Panc1 (cell line): Measurements from ENCODE around the gene CHRND. TPM values are rescaled to one million over a fixed set of nuclear protein-coding genes. Genes with fewer than 3 reads are reported as not detected.

ENCODE experiments used
- ATAC-seq: fragments of 200-7000 bp; cut with Tn5 transposase; 2 replicates; pipeline ENCODE4 v1.9.1; 2020; ENCODE audit warnings: mild to moderate bottlenecking, moderate library complexity
- BruUV-seq: library from RNA; stranded (reverse); fragments of 400-500 nt; replicated peaks from 2 replicates; lab custom pipeline; 2021; lab: Mats Ljungman, UMichigan
- CTCF ChIA-PET: fragments of 300-600 bp; sonication (Branson Sonifier 250); formaldehyde crosslinking; loops from one replicate; lab custom pipeline; 2022; ENCODE audit warnings: antibody characterized with exemption; lab: Charles Lee
- POLR2A ChIA-PET: fragments of 300-600 bp; sonication (Branson Sonifier 250); formaldehyde crosslinking; loops from one replicate; lab custom pipeline; 2022; ENCODE audit warnings: antibody characterized with exemption; lab: Charles Lee
- DNase-seq: peaks from one replicate; pipeline ENCODE4 v3.0.0-alpha.2; 2010; ENCODE audit warnings: low read depth, low spot score
- H3K27ac ChIP-seq: 2 replicates; pipeline ENCODE4 v1.5.1; 2011; ENCODE audit warnings: mild to moderate bottlenecking, low read length, inconsistent platforms
- H3K27me3 ChIP-seq: fragments of 200-500 bp; sonication (Bioruptor generic); 2 replicates; pipeline ENCODE4 v1.6.0; 2014; ENCODE audit warnings: low read length, inconsistent platforms; ENCODE audit not compliant: control insufficient read depth, insufficient read depth
- H3K36me3 ChIP-seq: fragments of 200-500 bp; sonication (Bioruptor generic); 2 replicates; pipeline ENCODE4 v1.5.1; 2014; ENCODE audit warnings: inconsistent platforms, mild to moderate bottlenecking, low read length, moderate library complexity; ENCODE audit not compliant: control insufficient read depth, insufficient read depth
- H3K4me1 ChIP-seq: 2 replicates; pipeline ENCODE4 v1.5.1; 2011; ENCODE audit warnings: inconsistent platforms, mild to moderate bottlenecking, low read length, moderate library complexity; ENCODE audit not compliant: control insufficient read depth, insufficient read depth
- H3K4me3 ChIP-seq, 2 experiments: 2 replicates each; pipeline ENCODE4 v1.5.1; 2011 to 2012; ENCODE audit warnings: low read depth in 2 of 2, low read length in 2 of 2, mild to moderate bottlenecking in 2 of 2, inconsistent platforms in 1 of 2, moderate library complexity in 1 of 2
- H3K9me3 ChIP-seq: fragments of 200-500 bp; sonication (Bioruptor generic); 2 replicates; pipeline ENCODE4 v1.5.1; 2014; ENCODE audit warnings: low read depth, mild to moderate bottlenecking, inconsistent platforms, low read length, moderate library complexity; ENCODE audit not compliant: control insufficient read depth, insufficient read depth
- POLR2AphosphoS5 ChIP-seq: IDR thresholded peaks from 2 replicates; pipeline ENCODE4 v1.6.1; 2012; ENCODE audit warnings: mild to moderate bottlenecking, low read depth, low read length, moderate library complexity
- SIN3A ChIP-seq: IDR thresholded peaks from 2 replicates; pipeline ENCODE4 v1.6.1; 2012; ENCODE audit warnings: low read depth, mild to moderate bottlenecking, low read length, moderate library complexity, borderline replicate concordance; ENCODE audit not compliant: insufficient read depth
- TCF7L2 ChIP-seq: IDR thresholded peaks from 2 replicates; pipeline ENCODE4 v1.6.1; 2011; ENCODE audit warnings: mild to moderate bottlenecking, low read depth, low read length, inconsistent platforms
- in situ Hi-C: cut with HindIII; loops from 2 replicates; pipeline ENCODE4 v1.10.0; 2016; ENCODE audit warnings: low sequenced_read_pairs, low pct_unique_long_range_greater_than_20kb
- intact Hi-C: fragments of 100-400 bp; cut with micrococcal nuclease; formaldehyde crosslinking; loops from one replicate; pipeline ENCODE4 v1.10.0; 2022; ENCODE audit not compliant: unreplicated experiment
- total RNA-seq: library from RNA; stranded (reverse); gene quantifications from one replicate; pipeline ENCODE4 v1.2.1, GENCODE V29; 2021; ENCODE audit not compliant: unreplicated experiment
- TF ChIP-seq, protein P1 (sequence below): fragments of 450-650 bp; IDR thresholded peaks from 2 replicates; pipeline ENCODE4 v1.5.1; 2017; ENCODE audit warnings: mild to moderate bottlenecking
- TF ChIP-seq, protein P2 (sequence below), 2 experiments: IDR thresholded peaks; 2 replicates each; pipeline ENCODE4 v1.6.1; 2011 to 2012; ENCODE audit warnings: low read depth in 2 of 2, control low read depth in 1 of 2, low read length in 1 of 2, mild to moderate bottlenecking in 1 of 2, moderate library complexity in 1 of 2; ENCODE audit not compliant: insufficient read depth in 1 of 2

The CHRND gene
- total RNA-seq, 1 experiment from 2014 or later: not detected

DNA sequence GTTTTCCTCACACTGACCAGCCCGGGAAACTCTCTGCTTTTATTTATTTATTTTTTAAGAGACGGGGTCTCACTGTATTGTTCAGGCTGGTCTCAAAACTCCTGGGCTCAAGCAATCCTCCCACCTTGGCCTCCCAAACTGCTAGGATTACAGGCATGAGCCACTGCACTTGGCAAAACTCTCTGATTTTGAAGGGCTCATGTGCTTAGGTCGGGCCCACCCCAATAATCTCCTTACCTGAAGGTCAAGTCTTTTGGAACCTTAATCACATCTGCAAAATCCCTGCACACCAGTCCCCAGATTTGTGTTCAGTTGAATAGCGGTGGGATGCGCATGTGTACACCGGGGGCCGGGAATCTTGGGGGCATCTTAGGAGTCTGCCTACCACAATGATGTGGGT, 30.7 kb upstream of the CHRND start:
- in situ Hi-C loops (no loop called here), intact Hi-C loops (no loop called here)
- POLR2A ChIA-PET: no interaction called here
- CTCF ChIA-PET: no interaction called here
- Histone ChIP-seq H3K27ac (no peak overlapping the region), H3K9me3 (no peaks in the 10 kb centered on the region), H3K4me1 (no peaks in the 10 kb centered on the region), H3K27me3 (no peaks in the 10 kb centered on the region), H3K36me3 (no peaks in the 10 kb centered on the region), H3K4me3 (no peak overlapping the region)
- BruUV-seq: no TSS peak
- DNase-seq: no peak
- ATAC-seq: no peak
- TF ChIP-seq, protein P1, sequence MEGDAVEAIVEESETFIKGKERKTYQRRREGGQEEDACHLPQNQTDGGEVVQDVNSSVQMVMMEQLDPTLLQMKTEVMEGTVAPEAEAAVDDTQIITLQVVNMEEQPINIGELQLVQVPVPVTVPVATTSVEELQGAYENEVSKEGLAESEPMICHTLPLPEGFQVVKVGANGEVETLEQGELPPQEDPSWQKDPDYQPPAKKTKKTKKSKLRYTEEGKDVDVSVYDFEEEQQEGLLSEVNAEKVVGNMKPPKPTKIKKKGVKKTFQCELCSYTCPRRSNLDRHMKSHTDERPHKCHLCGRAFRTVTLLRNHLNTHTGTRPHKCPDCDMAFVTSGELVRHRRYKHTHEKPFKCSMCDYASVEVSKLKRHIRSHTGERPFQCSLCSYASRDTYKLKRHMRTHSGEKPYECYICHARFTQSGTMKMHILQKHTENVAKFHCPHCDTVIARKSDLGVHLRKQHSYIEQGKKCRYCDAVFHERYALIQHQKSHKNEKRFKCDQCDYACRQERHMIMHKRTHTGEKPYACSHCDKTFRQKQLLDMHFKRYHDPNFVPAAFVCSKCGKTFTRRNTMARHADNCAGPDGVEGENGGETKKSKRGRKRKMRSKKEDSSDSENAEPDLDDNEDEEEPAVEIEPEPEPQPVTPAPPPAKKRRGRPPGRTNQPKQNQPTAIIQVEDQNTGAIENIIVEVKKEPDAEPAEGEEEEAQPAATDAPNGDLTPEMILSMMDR: no peak
- no peak for TF ChIP-seq POLR2AphosphoS5
- TF ChIP-seq TCF7L2: no peak

DNA sequence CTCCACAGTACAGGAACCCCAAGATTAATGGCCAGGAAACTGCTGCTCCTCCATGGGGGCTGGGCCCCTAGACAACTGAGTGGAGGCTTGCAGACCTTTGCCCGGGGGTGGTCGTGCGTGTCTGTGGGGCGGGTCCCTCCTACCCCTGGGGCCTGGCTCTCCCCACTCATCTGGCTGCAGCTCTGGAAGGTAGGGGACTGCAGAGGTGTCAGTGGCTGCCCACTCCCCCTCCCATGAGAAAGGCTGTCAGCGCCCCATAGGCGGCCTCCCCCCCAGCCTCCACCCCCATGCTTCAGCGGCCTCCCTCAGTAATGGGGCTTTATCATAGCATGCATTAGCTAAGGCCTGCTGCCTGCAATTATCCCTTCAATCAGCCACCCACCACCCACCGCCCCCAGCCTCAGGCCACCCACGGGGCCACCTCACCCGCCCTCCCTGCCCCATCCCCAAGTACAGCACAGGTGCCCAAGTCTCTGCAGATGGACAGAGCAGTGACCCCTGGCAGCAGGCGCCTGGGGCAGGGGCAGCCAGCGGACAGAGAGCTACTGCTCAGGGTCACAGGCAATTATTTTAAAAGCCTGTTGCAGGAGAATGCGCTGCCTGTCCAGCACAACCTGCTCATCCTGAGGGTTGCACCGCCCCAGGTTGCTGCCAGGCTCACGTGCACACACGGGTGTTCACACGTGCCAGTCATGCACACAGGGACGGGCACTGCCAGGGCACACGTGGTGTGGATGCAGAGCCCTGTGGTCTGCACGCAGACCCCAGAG, 29.3 kb upstream of the CHRND start:
- H3K27ac ChIP-seq: no peak overlapping the region
- no peaks in the 10 kb centered on the region for H3K27me3 ChIP-seq
- in situ Hi-C loops: no loop called here
- H3K9me3 ChIP-seq: no peaks in the 10 kb centered on the region
- H3K4me1 ChIP-seq: no peaks in the 10 kb centered on the region
- BruUV-seq: no TSS peak
- ATAC-seq (no peak), DNase-seq (no peak)
- no peak overlapping the region for H3K4me3 ChIP-seq
- no peaks in the 10 kb centered on the region for H3K36me3 ChIP-seq
- intact Hi-C loops: no loop called here
- ChIA-PET CTCF (no interaction called here), POLR2A (interaction anchor here (0.6 kb wide), 1 partner anchor 36 kb away, joined by 7 read pairs; no protein-coding TSS in a partner anchor)
- TF ChIP-seq, protein P1: no peak
- TF ChIP-seq, protein P2, sequence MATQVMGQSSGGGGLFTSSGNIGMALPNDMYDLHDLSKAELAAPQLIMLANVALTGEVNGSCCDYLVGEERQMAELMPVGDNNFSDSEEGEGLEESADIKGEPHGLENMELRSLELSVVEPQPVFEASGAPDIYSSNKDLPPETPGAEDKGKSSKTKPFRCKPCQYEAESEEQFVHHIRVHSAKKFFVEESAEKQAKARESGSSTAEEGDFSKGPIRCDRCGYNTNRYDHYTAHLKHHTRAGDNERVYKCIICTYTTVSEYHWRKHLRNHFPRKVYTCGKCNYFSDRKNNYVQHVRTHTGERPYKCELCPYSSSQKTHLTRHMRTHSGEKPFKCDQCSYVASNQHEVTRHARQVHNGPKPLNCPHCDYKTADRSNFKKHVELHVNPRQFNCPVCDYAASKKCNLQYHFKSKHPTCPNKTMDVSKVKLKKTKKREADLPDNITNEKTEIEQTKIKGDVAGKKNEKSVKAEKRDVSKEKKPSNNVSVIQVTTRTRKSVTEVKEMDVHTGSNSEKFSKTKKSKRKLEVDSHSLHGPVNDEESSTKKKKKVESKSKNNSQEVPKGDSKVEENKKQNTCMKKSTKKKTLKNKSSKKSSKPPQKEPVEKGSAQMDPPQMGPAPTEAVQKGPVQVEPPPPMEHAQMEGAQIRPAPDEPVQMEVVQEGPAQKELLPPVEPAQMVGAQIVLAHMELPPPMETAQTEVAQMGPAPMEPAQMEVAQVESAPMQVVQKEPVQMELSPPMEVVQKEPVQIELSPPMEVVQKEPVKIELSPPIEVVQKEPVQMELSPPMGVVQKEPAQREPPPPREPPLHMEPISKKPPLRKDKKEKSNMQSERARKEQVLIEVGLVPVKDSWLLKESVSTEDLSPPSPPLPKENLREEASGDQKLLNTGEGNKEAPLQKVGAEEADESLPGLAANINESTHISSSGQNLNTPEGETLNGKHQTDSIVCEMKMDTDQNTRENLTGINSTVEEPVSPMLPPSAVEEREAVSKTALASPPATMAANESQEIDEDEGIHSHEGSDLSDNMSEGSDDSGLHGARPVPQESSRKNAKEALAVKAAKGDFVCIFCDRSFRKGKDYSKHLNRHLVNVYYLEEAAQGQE (IDR thresholded peaks at IDR 0.05; ENCODE audit: insufficient read depth in 1 of 2, low read depth in 2 of 2, low read length in 1 of 2): no peak
- no peak for TF ChIP-seq POLR2AphosphoS5
- no peak for TF ChIP-seq SIN3A
- no peak for TF ChIP-seq TCF7L2
